SK-N-SH (cell line): ENCODE results near the gene ARID5A. TPM values are rescaled to one million over a fixed set of nuclear protein-coding genes. Genes with fewer than 3 reads are reported as not detected.
A peak's percentile ranks its signal among the peaks of the same experiment; 100 is the strongest.

Source experiments
- CTCF ChIA-PET: fragments of 300-600, 350-600 bp; formaldehyde crosslinking; extraction: SDS; loops from one replicate; lab custom pipeline; 2021; lab: Yijun Ruan, JAX
- POLR2A ChIA-PET: fragments of 350-600 bp; sonication (Branson Sonifier 250); formaldehyde crosslinking; extraction: SDS; loops from one replicate; lab custom pipeline; 2020; ENCODE audit warnings: antibody characterized with exemption, inconsistent platforms; lab: Yijun Ruan, JAX
- DNase-seq: peaks from one replicate; pipeline ENCODE4 v3.0.0; 2012
- H2AFZ ChIP-seq: fragments of 200-600 bp; sonication (generic); 2 replicates; pipeline ENCODE4 v1.8.1; 2016; ENCODE audit warnings: antibody characterized with exemption, mild to moderate bottlenecking, low read depth
- H3F3A ChIP-seq: fragments of 200-600 bp; sonication (generic); replicated peaks from 2 replicates; pipeline ENCODE3; 2016; ENCODE audit warnings: antibody characterized with exemption, mild to moderate bottlenecking; ENCODE audit not compliant: insufficient read depth
- H3K27ac ChIP-seq, 2 experiments: fragments of 200-500 bp in 1 of 2; fragments of 200-600 bp in 1 of 2; sonication (Bioruptor generic) in 1 of 2; sonication (generic), shearing (Covaris generic) in 1 of 2; 2 replicates each; pipeline versions ENCODE4 v1.5.1 to v1.6.1; 2014 to 2016; ENCODE audit warnings: low read depth in 2 of 2, inconsistent platforms in 1 of 2, low read length in 1 of 2, mild to moderate bottlenecking in 1 of 2, mixed read lengths in 1 of 2
- H3K27me3 ChIP-seq: fragments of 200-600 bp; sonication (generic), shearing (Covaris generic); 2 replicates; pipeline ENCODE4 v1.6.1; 2016; ENCODE audit warnings: mixed run types; ENCODE audit not compliant: insufficient read depth
- H3K36me3 ChIP-seq, 2 experiments: fragments of 200-500 bp in 1 of 2; fragments of 200-600 bp in 1 of 2; sonication (Bioruptor generic) in 1 of 2; sonication (generic) in 1 of 2; replicated peaks in 1 of 2; 2 replicates each; pipeline versions ENCODE3 to v1.5.1; 2014 to 2016; ENCODE audit warnings: low read length in 1 of 2, mild to moderate bottlenecking in 1 of 2; ENCODE audit not compliant: insufficient read depth in 2 of 2, control insufficient read depth in 1 of 2
- H3K4me1 ChIP-seq, 2 experiments: fragments of 200-500 bp in 1 of 2; fragments of 200-600 bp in 1 of 2; sonication (Bioruptor generic) in 1 of 2; sonication (generic), shearing (Covaris generic) in 1 of 2; 2 replicates each; pipeline versions ENCODE4 v1.5.1 to v1.6.1; 2014 to 2016; ENCODE audit warnings: low read depth in 1 of 2, low read length in 1 of 2, mixed run types in 1 of 2; ENCODE audit not compliant: insufficient read depth in 2 of 2, control insufficient read depth in 1 of 2
- H3K4me2 ChIP-seq: fragments of 200-600 bp; sonication (generic), shearing (Covaris generic); 2 replicates; pipeline ENCODE4 v1.6.1; 2017; ENCODE audit warnings: mixed run types
- H3K4me3 ChIP-seq, 2 experiments: fragments of 200-500 bp in 1 of 2; fragments of 200-600 bp in 1 of 2; sonication (Bioruptor generic) in 1 of 2; sonication (generic), shearing (Covaris generic) in 1 of 2; 2 replicates each; pipeline versions ENCODE4 v1.5.1 to v1.8.1; 2014 to 2016; ENCODE audit warnings: low read depth in 2 of 2, inconsistent platforms in 1 of 2, low read length in 1 of 2, mild to moderate bottlenecking in 1 of 2, mixed read lengths in 1 of 2, moderate library complexity in 1 of 2
- H3K79me2 ChIP-seq: fragments of 200-600 bp; sonication (generic); 2 replicates; pipeline ENCODE4 v1.8.1; 2017; ENCODE audit warnings: mild to moderate bottlenecking; ENCODE audit not compliant: insufficient read depth
- H3K9ac ChIP-seq: fragments of 200-600 bp; sonication (generic); 2 replicates; pipeline ENCODE4 v1.6.1; 2017; ENCODE audit warnings: mixed run types
- H3K9me2 ChIP-seq: fragments of 200-600 bp; sonication (generic); 2 replicates; pipeline ENCODE4 v1.6.1; 2017; ENCODE audit warnings: mixed run types
- H3K9me3 ChIP-seq: fragments of 200-600 bp; sonication (generic); 2 replicates; pipeline ENCODE4 v1.6.1; 2017; ENCODE audit warnings: mixed run types, mild to moderate bottlenecking, moderate library complexity
- H4K20me1 ChIP-seq: fragments of 200-600 bp; sonication (generic); 2 replicates; pipeline ENCODE4 v1.6.1; 2017; ENCODE audit warnings: mild to moderate bottlenecking, mixed run types; ENCODE audit not compliant: insufficient read depth
- CHD2 ChIP-seq: fragments of 150-350 bp; IDR thresholded peaks from 2 replicates; pipeline ENCODE4 v1.6.1; 2018; ENCODE audit warnings: low read length; ENCODE audit not compliant: partially characterized antibody
- ELF1 ChIP-seq: IDR thresholded peaks from 2 replicates; pipeline ENCODE4 v1.4.0; 2012
- EP300 ChIP-seq, 2 experiments: IDR thresholded peaks; 2 replicates each; pipeline versions ENCODE4 v1.4.0 to v1.6.1; 2012; ENCODE audit warnings: borderline replicate concordance in 1 of 2, low read depth in 1 of 2, low read length in 1 of 2
- FOXJ3 ChIP-seq: sonication (generic); formaldehyde crosslinking; IDR thresholded peaks from 2 replicates; pipeline ENCODE4 v1.5.1; 2020; ENCODE audit warnings: mild to moderate bottlenecking, missing genetic modification reagents
- FOXM1 ChIP-seq: IDR thresholded peaks from 2 replicates; pipeline ENCODE4 v1.4.0; 2012; ENCODE audit warnings: low read depth, mild to moderate bottlenecking
- GATA2 ChIP-seq: sonication (generic); formaldehyde crosslinking; IDR thresholded peaks from 2 replicates; pipeline ENCODE4 v1.5.0; 2020; ENCODE audit warnings: mild to moderate bottlenecking, missing genetic modification reagents
- MEF2A ChIP-seq: IDR thresholded peaks from 2 replicates; pipeline ENCODE4 v1.4.0; 2012; ENCODE audit warnings: low read depth, borderline replicate concordance
- RCOR1 ChIP-seq: fragments of 150-350 bp; IDR thresholded peaks from 2 replicates; pipeline ENCODE4 v1.6.1; 2017; ENCODE audit warnings: antibody characterized with exemption, low read length
- SIN3A ChIP-seq: IDR thresholded peaks from 2 replicates; pipeline ENCODE4 v1.6.1; 2012; ENCODE audit warnings: low read depth, mild to moderate bottlenecking, low read length, moderate library complexity, borderline replicate concordance
- SMC3 ChIP-seq: IDR thresholded peaks from 2 replicates; pipeline ENCODE4 v1.6.1; 2012; ENCODE audit warnings: low read depth, low read length, improper control_type of control experiment
- TEAD4 ChIP-seq: IDR thresholded peaks from 2 replicates; pipeline ENCODE4 v1.4.0; 2012; ENCODE audit warnings: mild to moderate bottlenecking, borderline replicate concordance; ENCODE audit not compliant: insufficient read depth
- USF2 ChIP-seq: fragments of 150-350 bp; IDR thresholded peaks from 2 replicates; pipeline ENCODE4 v1.6.1; 2017; ENCODE audit warnings: antibody characterized with exemption, low read length, low read depth, borderline replicate concordance
- WGBS: methylation state at CpG from one replicate; pipeline ENCODE4 v1.1.6; 2017; ENCODE audit warnings: low lambda C conversion rate; 5-methylcytosine and 5-hydroxymethylcytosine counted together
- polyA plus RNA-seq, 3 experiments: library from polyadenylated mRNA; depleted of rRNA; stranded (reverse); fragments of >200 nt; gene quantifications; 2 replicates each; pipeline ENCODE4 v1.2.3, GENCODE V29; 2012
- TF ChIP-seq, protein P1 (sequence below): fragments of 150-350 bp; IDR thresholded peaks from 2 replicates; pipeline ENCODE4 v1.6.1; 2016; ENCODE audit warnings: mild to moderate bottlenecking, low read depth, low read length
- TF ChIP-seq, protein P2 (sequence below): IDR thresholded peaks from 2 replicates; pipeline ENCODE4 v1.4.0; 2012; ENCODE audit warnings: low read depth
- TF ChIP-seq, protein P3 (sequence below): IDR thresholded peaks from 2 replicates; pipeline ENCODE4 v1.4.0; 2012; ENCODE audit warnings: low read depth, borderline replicate concordance
- TF ChIP-seq, protein P4 (sequence below): IDR thresholded peaks from 2 replicates; pipeline ENCODE4 v1.4.0; 2012; ENCODE audit warnings: low read depth, borderline replicate concordance

ARID5A gene
- polyA plus RNA-seq, 1 of the 3 experiments (the other 2 are of a cell fraction): 3.3 TPM

- Histone ChIP-seq H2AFZ (0 out of 2 replicates have a peak overlapping the region, but pooled peaks have one; percentile 23), H3K27ac (no peak overlapping the region; a peak in 1 of 4 replicates), H3K79me2 (0 out of 2 replicates have a peak, but pooled peaks cover 3% of the 10 kb centered on the region), H3K4me2 (no peak overlapping the region), H3K9ac (no peak overlapping the region), H3K9me3 (no peaks in the 10 kb centered on the region), H3K9me2 (no peaks in the 10 kb centered on the region), H4K20me1 (peaks cover 11% of the 10 kb centered on the region; the same call in 1 of the 2 replicates), H3K4me3 (no peak overlapping the region), H3K27me3 (no peaks in the 10 kb centered on the region), H3F3A (peaks cover 7% of the 10 kb centered on the region), H3K36me3 (no peaks in the 10 kb centered on the region), H3K4me1 (peaks cover 34 to 49% of the 10 kb centered on the region in 2 experiments)
- ChIA-PET POLR2A (no interaction called here), CTCF (interaction anchor here (0.7 to 6.2 kb wide), 5 partner anchors 14 to 358 kb away, joined by 3 to 47 read pairs (median 3); no protein-coding TSS in a partner anchor)
- TF ChIP-seq, protein P1, sequence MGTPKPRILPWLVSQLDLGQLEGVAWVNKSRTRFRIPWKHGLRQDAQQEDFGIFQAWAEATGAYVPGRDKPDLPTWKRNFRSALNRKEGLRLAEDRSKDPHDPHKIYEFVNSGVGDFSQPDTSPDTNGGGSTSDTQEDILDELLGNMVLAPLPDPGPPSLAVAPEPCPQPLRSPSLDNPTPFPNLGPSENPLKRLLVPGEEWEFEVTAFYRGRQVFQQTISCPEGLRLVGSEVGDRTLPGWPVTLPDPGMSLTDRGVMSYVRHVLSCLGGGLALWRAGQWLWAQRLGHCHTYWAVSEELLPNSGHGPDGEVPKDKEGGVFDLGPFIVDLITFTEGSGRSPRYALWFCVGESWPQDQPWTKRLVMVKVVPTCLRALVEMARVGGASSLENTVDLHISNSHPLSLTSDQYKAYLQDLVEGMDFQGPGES: no peak
- TF ChIP-seq RCOR1 (no peak), TEAD4 (no peak), SMC3 (no peak)
- TF ChIP-seq, protein P2, sequence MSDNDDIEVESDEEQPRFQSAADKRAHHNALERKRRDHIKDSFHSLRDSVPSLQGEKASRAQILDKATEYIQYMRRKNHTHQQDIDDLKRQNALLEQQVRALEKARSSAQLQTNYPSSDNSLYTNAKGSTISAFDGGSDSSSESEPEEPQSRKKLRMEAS: no peak
- no peak for DNase-seq
- WGBS: 59% methylated on average over 8 of the region's 8 CpGs
Observed at GRCh38 chr2:96533292-96534073, 3.1 kb upstream of the ARID5A start.

GRCh38 chr2:96534141-96534540 lies 2.4 kb upstream of the ARID5A start:
- Histone ChIP-seq H3K9me2 (no peaks in the 10 kb centered on the region), H3K4me1 (peaks cover 34 to 49% of the 10 kb centered on the region in 2 experiments), H3K9me3 (no peaks in the 10 kb centered on the region), H3K9ac (no peak overlapping the region), H3K4me3 (no peak overlapping the region), H3F3A (peaks cover 7% of the 10 kb centered on the region), H4K20me1 (peaks cover 17% of the 10 kb centered on the region; the same call in 1 of the 2 replicates), H3K36me3 (no peaks in the 10 kb centered on the region), H3K79me2 (0 out of 2 replicates have a peak, but pooled peaks cover 3% of the 10 kb centered on the region), H3K4me2 (no peak overlapping the region), H2AFZ (no peak overlapping the region), H3K27ac (no peak overlapping the region; a peak in 1 of 4 replicates), H3K27me3 (no peaks in the 10 kb centered on the region)
- ChIA-PET CTCF (interaction anchor here (0.7 to 6.2 kb wide), 6 partner anchors 14 to 359 kb away, joined by 3 to 47 read pairs (median 5); no protein-coding TSS in a partner anchor), POLR2A (no interaction called here)
- 72% methylated on average over 4 of the region's 4 CpGs for WGBS
- no peak for DNase-seq
- TF ChIP-seq, protein P3, sequence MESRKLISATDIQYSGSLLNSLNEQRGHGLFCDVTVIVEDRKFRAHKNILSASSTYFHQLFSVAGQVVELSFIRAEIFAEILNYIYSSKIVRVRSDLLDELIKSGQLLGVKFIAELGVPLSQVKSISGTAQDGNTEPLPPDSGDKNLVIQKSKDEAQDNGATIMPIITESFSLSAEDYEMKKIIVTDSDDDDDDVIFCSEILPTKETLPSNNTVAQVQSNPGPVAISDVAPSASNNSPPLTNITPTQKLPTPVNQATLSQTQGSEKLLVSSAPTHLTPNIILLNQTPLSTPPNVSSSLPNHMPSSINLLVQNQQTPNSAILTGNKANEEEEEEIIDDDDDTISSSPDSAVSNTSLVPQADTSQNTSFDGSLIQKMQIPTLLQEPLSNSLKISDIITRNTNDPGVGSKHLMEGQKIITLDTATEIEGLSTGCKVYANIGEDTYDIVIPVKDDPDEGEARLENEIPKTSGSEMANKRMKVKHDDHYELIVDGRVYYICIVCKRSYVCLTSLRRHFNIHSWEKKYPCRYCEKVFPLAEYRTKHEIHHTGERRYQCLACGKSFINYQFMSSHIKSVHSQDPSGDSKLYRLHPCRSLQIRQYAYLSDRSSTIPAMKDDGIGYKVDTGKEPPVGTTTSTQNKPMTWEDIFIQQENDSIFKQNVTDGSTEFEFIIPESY: no peak
- TF ChIP-seq CHD2 (no peak), FOXJ3 (CRISPR knock-in tag) (no peak), EP300 (IDR thresholded peaks at IDR 0.05; ENCODE audit: borderline replicate concordance in 1 of 2, low read depth in 1 of 2, low read length in 1 of 2) (no peak), USF2 (no peak), SIN3A (no peak), FOXM1 (no peak), ELF1 (no peak), GATA2 (CRISPR knock-in tag) (no peak), MEF2A (no peak)
- TF ChIP-seq, protein P1: no peak
- TF ChIP-seq, protein P2: no peak
- TF ChIP-seq, protein P4, sequence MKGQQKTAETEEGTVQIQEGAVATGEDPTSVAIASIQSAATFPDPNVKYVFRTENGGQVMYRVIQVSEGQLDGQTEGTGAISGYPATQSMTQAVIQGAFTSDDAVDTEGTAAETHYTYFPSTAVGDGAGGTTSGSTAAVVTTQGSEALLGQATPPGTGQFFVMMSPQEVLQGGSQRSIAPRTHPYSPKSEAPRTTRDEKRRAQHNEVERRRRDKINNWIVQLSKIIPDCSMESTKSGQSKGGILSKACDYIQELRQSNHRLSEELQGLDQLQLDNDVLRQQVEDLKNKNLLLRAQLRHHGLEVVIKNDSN: no peak
